PC-3 (cell line): ENCODE data around the gene KAZN. TPM values are rescaled to one million over a fixed set of nuclear protein-coding genes. Genes with fewer than 3 reads are reported as not detected.

ENCODE experiments used
- ATAC-seq: fragments of 200-7000 bp; cut with Tn5 transposase; 2 replicates; pipeline ENCODE4 v1.9.1; 2020; ENCODE audit warnings: mild to moderate bottlenecking, moderate library complexity
- BruUV-seq: library from RNA; stranded (reverse); fragments of 400-500 nt; replicated peaks from 2 replicates; lab custom pipeline; 2021; lab: Mats Ljungman, UMichigan
- CTCF ChIA-PET: fragments of 300-600 bp; sonication (Branson Sonifier 250); formaldehyde crosslinking; loops from one replicate; lab custom pipeline; 2022; ENCODE audit warnings: antibody characterized with exemption; lab: Charles Lee
- POLR2A ChIA-PET: fragments of 300-600 bp; sonication (Branson Sonifier 250); formaldehyde crosslinking; loops from one replicate; lab custom pipeline; 2022; ENCODE audit warnings: antibody characterized with exemption; ENCODE audit not compliant: unreplicated experiment; lab: Charles Lee
- DNase-seq: peaks from one replicate; pipeline ENCODE4 v3.0.0-alpha.2; 2015
- H2AFZ ChIP-seq: fragments of 300-600 bp; sonication (generic); 2 replicates; pipeline ENCODE4 v1.6.0; 2016; ENCODE audit warnings: antibody characterized with exemption, low read length
- H3F3A ChIP-seq: fragments of 300-600 bp; sonication (generic); one replicate; pipeline ENCODE4 v1.6.0; 2017; ENCODE audit warnings: antibody characterized with exemption, low read length, control low read depth, mild to moderate bottlenecking; ENCODE audit not compliant: unreplicated experiment
- H3K27ac ChIP-seq: fragments of 300-600 bp; sonication (generic); 2 replicates; pipeline ENCODE4 v1.5.1; 2016; ENCODE audit warnings: mild to moderate bottlenecking, low read length
- H3K27me3 ChIP-seq: fragments of 300-600 bp; sonication (generic); 2 replicates; pipeline ENCODE4 v1.6.1; 2016; ENCODE audit warnings: low read length, mixed read lengths
- H3K36me3 ChIP-seq: fragments of 300-600 bp; sonication (generic); 2 replicates; pipeline ENCODE4 v1.6.1; 2016; ENCODE audit warnings: low read depth, mixed run types, low read length, mixed read lengths
- H3K4me1 ChIP-seq: fragments of 300-600 bp; sonication (generic); 2 replicates; pipeline ENCODE4 v1.5.1; 2016; ENCODE audit warnings: low read length; ENCODE audit not compliant: insufficient read depth
- H3K4me2 ChIP-seq: fragments of 300-600 bp; sonication (generic); 2 replicates; pipeline ENCODE4 v1.6.0; 2016; ENCODE audit warnings: low read length
- H3K4me3 ChIP-seq: fragments of 300-600 bp; sonication (generic); 2 replicates; pipeline ENCODE4 v1.5.1; 2016; ENCODE audit warnings: mild to moderate bottlenecking, low read length, mixed read lengths
- H3K79me2 ChIP-seq: fragments of 300-600 bp; sonication (generic); 2 replicates; pipeline ENCODE4 v1.6.1; 2017; ENCODE audit warnings: low read length, mixed read lengths
- H3K9ac ChIP-seq: fragments of 300-600 bp; sonication (generic); 2 replicates; pipeline ENCODE4 v1.6.0; 2016; ENCODE audit warnings: mild to moderate bottlenecking, low read length
- H3K9me2 ChIP-seq: fragments of 300-600 bp; sonication (generic); replicated peaks from 2 replicates; pipeline ENCODE4 v1.6.1; 2016; ENCODE audit warnings: mixed run types, low read length, mixed read lengths
- H3K9me3 ChIP-seq: fragments of 300-600 bp; sonication (generic); 2 replicates; pipeline ENCODE4 v1.6.1; 2016; ENCODE audit warnings: low read length, mixed read lengths
- H4K20me1 ChIP-seq: fragments of 300-600 bp; sonication (generic); 2 replicates; pipeline ENCODE4 v1.6.1; 2016; ENCODE audit warnings: low read length, mixed read lengths
- EZH2 ChIP-seq: fragments of 300-600 bp; sonication (generic); IDR thresholded peaks from one replicate; pipeline ENCODE4 v1.6.1; 2017; ENCODE audit warnings: antibody characterized with exemption, mild to moderate bottlenecking, low read length; ENCODE audit not compliant: unreplicated experiment
- EZH2phosphoT487 ChIP-seq: fragments of 300-600 bp; sonication (generic); IDR thresholded peaks from 2 replicates; pipeline ENCODE4 v1.6.1; 2018; ENCODE audit warnings: mild to moderate bottlenecking, antibody characterized with exemption, low read length, borderline replicate concordance
- intact Hi-C: fragments of 100-400 bp; cut with micrococcal nuclease; formaldehyde crosslinking; loops from 2 replicates; pipeline ENCODE4 v1.9.0; 2023
- total RNA-seq: library from RNA; depleted of rRNA; stranded (reverse); fragments of >200 nt; gene quantifications from 2 replicates; pipeline ENCODE4 v1.2.3, GENCODE V29; 2014
- TF ChIP-seq, protein P1 (sequence below): fragments of 300-600 bp; sonication (generic); conservative IDR thresholded peaks from 2 replicates; pipeline ENCODE4 v1.5.1; 2017; ENCODE audit warnings: antibody characterized with exemption, low read depth, mild to moderate bottlenecking, low read length

Gene KAZN
- total RNA-seq, 1 experiment from 2014 or later: 2.0 TPM

DNA sequence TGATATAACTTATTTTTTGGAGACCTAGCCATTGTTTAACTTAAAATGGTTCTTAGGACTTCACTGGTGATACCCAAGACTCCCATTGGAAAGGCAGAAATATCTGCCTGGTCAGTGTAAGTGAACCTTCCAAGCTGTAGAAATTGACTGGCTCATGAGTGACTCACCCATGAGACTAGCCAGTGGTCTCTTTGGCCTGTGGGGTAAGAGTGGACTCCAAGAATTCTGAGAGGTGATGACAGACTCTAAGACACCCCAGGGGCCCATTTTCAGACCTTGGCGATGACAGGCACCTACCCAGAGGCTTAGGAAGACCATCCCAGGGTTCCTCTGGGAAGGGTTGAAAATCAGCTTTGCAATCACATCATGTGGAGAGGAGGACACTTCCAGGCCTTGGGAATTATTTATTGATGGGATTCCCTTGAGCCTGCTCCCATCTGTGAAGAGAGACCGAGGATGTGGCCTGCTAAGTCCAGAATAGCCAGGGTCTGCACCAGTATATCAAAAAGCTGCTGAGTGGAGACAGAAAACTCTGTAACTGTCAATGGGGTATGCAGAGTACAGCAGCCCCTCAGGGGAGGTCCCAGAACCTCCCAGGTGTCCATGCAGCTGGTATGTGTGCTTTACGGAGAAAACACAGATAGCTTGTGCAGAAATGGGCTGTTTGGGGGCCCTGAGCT lies 78.9 kb downstream of the KAZN start:
- Histone ChIP-seq H3K4me3 (no peak overlapping the region), H3K9ac (no peak overlapping the region), H4K20me1 (no peaks in the 10 kb centered on the region), H3K36me3 (no peaks in the 10 kb centered on the region), H3K9me2 (no peaks in the 10 kb centered on the region), H3K4me2 (no peak overlapping the region), H2AFZ (no peak overlapping the region), H3K4me1 (no peaks in the 10 kb centered on the region; the same call in 1 of the 2 replicates), H3K27me3 (no peaks in the 10 kb centered on the region), H3K79me2 (no peaks in the 10 kb centered on the region), H3K27ac (no peak overlapping the region), H3K9me3 (0 out of 2 replicates have a peak, but pooled peaks cover 7% of the 10 kb centered on the region), H3F3A (no peaks in the 10 kb centered on the region)
- intact Hi-C loops: no loop called here
- TF ChIP-seq EZH2 (no peak), EZH2phosphoT487 (no peak)
- TF ChIP-seq, protein P1, sequence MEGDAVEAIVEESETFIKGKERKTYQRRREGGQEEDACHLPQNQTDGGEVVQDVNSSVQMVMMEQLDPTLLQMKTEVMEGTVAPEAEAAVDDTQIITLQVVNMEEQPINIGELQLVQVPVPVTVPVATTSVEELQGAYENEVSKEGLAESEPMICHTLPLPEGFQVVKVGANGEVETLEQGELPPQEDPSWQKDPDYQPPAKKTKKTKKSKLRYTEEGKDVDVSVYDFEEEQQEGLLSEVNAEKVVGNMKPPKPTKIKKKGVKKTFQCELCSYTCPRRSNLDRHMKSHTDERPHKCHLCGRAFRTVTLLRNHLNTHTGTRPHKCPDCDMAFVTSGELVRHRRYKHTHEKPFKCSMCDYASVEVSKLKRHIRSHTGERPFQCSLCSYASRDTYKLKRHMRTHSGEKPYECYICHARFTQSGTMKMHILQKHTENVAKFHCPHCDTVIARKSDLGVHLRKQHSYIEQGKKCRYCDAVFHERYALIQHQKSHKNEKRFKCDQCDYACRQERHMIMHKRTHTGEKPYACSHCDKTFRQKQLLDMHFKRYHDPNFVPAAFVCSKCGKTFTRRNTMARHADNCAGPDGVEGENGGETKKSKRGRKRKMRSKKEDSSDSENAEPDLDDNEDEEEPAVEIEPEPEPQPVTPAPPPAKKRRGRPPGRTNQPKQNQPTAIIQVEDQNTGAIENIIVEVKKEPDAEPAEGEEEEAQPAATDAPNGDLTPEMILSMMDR: no peak
- ATAC-seq (no peak), DNase-seq (no peak)
- POLR2A ChIA-PET: no interaction called here
- no TSS peak for BruUV-seq
- CTCF ChIA-PET: interaction anchor here (0.6 kb wide), 1 partner anchor 13 kb away, joined by 4 read pairs; no protein-coding TSS in a partner anchor

DNA sequence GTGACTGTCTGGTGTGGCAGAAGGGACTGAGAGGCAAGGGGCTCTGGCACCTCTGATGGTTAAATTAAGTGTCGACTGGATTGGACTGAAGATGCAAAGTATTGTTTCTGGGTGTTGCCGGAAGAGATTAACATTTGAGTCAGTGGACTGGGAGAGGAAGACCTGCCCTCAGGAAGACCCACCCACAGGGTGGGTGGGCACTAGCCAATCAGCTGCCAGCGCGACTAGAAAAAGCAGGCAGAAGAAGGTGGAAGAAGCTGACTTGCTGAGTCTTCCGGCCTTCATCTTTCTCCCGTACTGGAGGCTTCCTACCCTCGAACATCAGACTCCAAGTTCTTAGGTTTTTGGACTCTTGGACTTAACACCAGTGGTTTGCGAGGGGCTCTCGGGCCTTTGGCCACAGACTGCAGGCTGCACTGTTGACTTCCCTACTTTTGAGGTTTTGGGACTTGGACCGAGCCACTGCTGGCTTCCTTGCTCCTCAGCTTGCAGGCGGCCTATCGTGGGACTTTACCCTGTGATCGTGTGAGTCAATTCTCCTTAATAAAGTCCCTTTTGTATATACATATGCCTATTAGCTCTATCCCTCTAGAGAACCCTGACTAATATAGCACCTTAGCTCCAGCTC lies 79.6 kb downstream of the KAZN start:
- no peak overlapping the region for H3K9ac ChIP-seq
- POLR2A ChIA-PET: no interaction called here
- H3F3A ChIP-seq: no peaks in the 10 kb centered on the region
- H3K9me2 ChIP-seq: no peaks in the 10 kb centered on the region
- H3K36me3 ChIP-seq: no peaks in the 10 kb centered on the region
- H3K27ac ChIP-seq: no peak overlapping the region
- no peaks in the 10 kb centered on the region for H3K79me2 ChIP-seq
- CTCF ChIA-PET: no interaction called here
- no peak for DNase-seq
- no peaks in the 10 kb centered on the region for H3K27me3 ChIP-seq
- no TSS peak for BruUV-seq
- H3K9me3 ChIP-seq: 0 out of 2 replicates have a peak, but pooled peaks cover 7% of the 10 kb centered on the region
- no peak for ATAC-seq
- H3K4me3 ChIP-seq: no peak overlapping the region
- no peaks in the 10 kb centered on the region; the same call in 1 of the 2 replicates for H3K4me1 ChIP-seq
- intact Hi-C loops: no loop called here
- no peaks in the 10 kb centered on the region for H4K20me1 ChIP-seq
- H3K4me2 ChIP-seq: no peak overlapping the region
- H2AFZ ChIP-seq: no peak overlapping the region
- TF ChIP-seq EZH2 (no peak), EZH2phosphoT487 (no peak)
- TF ChIP-seq, protein P1: no peak
